GM20000 (cell line): ENCODE data around the gene USP11.
A peak's percentile ranks its signal among the peaks of the same experiment; 100 is the strongest.

Experiments used
- DNase-seq: peaks from one replicate; pipeline ENCODE4 v3.0.0; 2012; ENCODE audit warnings: low spot score
- TF ChIP-seq, protein P1 (sequence below): IDR thresholded peaks from 2 replicates; pipeline ENCODE4 v1.5.1; 2012; ENCODE audit warnings: mild to moderate bottlenecking, control low read depth; ENCODE audit errors: extremely low read depth, missing control alignments

Gene USP11

DNA sequence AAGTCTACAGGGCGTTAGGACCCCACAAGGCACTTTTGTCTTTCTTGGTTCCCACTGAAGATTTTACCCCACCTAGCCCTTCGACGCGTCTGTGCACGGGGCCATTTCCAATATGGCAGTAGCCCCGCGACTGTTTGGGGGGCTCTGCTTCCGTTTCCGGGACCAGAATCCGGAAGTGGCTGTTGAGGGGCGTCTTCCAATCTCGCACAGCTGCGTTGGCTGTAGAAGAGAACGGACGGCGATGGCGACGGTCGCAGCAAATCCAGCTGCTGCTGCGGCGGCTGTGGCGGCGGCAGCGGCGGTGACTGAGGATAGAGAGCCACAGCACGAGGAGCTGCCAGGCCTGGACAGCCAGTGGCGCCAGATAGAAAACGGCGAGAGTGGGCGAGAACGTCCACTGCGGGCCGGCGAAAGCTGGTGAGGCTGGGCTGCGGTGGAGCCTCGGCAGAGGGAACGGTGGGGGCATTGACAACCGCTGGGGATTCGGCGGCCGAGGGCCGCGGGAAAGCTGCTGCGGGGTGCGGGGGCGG, at the start of gene USP11:
TSS of gene USP11 (plus strand) at position 207 of the 530 bp plus-strand sequence. CDS start at position 242, 35 bp downstream.
- DNase-seq = peak; percentile 56
- TF ChIP-seq, protein P1, sequence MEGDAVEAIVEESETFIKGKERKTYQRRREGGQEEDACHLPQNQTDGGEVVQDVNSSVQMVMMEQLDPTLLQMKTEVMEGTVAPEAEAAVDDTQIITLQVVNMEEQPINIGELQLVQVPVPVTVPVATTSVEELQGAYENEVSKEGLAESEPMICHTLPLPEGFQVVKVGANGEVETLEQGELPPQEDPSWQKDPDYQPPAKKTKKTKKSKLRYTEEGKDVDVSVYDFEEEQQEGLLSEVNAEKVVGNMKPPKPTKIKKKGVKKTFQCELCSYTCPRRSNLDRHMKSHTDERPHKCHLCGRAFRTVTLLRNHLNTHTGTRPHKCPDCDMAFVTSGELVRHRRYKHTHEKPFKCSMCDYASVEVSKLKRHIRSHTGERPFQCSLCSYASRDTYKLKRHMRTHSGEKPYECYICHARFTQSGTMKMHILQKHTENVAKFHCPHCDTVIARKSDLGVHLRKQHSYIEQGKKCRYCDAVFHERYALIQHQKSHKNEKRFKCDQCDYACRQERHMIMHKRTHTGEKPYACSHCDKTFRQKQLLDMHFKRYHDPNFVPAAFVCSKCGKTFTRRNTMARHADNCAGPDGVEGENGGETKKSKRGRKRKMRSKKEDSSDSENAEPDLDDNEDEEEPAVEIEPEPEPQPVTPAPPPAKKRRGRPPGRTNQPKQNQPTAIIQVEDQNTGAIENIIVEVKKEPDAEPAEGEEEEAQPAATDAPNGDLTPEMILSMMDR = no peak

DNA sequence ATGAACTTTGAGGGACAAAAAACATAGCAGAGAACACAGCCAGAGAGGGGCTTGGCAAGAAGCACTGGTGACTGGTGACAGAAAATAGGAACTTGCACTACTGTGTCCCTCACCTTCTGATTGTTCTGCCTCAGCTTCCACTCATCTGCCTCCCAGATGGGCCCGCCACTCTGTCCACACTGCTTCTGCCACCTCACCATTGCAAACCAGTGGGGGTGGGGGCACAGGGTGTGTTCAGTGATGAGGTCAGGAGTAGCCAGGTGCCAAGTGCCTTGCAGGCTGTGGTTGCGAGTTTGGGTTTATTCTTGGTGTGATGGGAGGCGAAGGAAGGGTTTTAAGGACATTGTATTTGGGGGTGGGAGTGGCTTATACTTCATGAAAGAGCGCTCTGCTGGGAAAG, 48.3 kb upstream of the USP11 start:
- TF ChIP-seq, protein P1 = no peak
- DNase-seq = no peak

DNA sequence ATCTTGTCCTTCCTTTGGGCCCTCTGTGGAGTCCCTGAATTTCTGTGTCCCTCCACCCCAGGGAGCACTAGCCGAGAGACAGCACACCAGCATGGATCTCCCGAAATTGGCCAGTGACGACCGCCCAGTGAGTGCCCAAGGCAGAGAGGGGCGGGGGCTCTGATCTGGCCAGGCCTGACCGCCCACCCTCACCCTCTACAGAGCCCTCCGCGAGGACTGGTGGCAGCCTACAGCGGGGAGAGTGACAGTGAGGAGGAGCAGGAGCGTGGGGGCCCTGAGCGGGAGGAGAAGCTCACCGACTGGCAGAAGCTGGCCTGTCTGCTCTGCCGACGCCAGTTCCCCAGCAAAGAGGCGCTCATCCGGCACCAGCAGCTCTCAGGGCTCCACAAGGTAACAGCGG, 47.6 kb upstream of the USP11 start:
- no peak for DNase-seq
- TF ChIP-seq, protein P1 = no peak

DNA sequence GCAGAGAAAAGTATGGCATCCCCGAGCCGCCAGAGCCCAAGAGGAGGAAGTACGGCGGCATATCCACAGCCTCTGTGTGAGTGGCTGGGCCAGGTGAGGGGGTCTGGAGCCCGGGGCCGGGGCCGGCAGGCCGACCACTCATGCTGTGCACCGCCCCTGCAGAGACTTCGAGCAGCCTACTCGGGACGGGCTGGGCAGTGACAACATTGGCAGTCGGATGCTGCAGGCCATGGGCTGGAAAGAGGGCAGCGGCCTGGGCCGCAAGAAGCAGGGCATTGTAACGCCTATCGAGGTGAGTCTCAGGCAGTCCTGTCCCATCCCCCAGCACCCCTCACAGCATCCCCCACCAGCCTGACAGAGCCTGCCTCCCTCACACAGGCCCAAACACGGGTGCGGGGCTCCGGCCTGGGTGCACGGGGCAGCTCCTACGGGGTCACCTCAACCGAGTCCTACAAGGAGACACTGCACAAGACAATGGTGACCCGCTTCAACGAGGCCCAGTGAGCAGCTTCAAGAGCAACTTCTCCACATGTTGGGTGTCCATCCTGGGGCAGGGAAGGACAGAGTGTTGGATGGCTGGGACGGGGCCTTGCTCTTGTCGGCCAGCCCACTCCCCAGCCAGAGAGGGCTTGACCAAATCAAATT, 46.6 kb upstream of the USP11 start:
- TF ChIP-seq, protein P1 = no peak

DNA sequence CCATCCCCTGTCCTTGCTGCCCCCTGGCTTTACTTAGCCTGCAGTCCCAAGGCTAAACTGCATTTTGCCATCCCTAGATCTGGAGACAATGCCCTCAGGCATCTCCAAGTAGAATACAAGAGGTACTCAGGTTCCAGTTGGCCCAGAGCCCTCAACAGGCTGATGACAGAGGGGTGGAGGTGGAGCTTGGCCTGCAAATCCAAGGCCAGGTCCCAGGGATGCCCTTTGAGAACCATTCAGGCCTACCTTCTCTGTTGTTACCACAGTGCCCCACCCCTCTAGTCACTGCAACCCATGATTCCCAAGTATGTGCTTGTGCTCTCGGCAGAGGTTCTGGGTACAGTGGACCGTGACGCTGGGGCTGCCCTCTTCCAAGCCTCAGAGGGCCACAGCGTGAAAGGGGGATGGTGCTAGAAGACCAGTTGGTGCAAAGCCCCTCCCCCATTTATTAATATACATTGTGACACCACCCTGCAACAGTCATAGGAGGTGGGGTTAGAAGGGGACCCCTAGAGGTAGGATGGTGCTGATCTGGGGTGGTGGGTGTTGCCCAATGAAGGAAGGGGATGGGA, 45.6 kb upstream of the USP11 start:
- TF ChIP-seq, protein P1 = no peak
- no peak for DNase-seq

More for the DNA sequence above, 46.6 kb upstream of the USP11 start:
- DNase-seq = no peak

DNA sequence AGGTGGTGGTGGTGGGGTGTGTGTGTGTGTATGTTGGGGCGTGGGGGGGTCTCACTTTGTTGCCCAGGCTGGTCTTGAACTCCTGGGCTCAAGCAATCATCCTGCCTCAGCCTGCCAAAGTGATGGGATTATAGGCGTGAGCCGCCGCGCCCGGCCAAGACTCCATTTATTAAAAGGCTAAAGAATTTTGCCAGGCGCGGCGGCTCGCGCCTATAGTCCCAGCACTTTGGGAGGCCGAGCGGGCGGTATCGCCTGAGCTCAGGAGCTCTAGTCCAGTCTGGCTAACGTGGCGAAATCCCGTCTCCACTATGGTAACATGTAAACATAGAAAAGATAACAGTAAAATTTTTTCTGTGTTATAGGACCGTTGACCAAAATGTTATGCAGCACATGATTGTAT, 42.9 kb upstream of the USP11 start:
- TF ChIP-seq, protein P1 = no peak
- no peak for DNase-seq

DNA sequence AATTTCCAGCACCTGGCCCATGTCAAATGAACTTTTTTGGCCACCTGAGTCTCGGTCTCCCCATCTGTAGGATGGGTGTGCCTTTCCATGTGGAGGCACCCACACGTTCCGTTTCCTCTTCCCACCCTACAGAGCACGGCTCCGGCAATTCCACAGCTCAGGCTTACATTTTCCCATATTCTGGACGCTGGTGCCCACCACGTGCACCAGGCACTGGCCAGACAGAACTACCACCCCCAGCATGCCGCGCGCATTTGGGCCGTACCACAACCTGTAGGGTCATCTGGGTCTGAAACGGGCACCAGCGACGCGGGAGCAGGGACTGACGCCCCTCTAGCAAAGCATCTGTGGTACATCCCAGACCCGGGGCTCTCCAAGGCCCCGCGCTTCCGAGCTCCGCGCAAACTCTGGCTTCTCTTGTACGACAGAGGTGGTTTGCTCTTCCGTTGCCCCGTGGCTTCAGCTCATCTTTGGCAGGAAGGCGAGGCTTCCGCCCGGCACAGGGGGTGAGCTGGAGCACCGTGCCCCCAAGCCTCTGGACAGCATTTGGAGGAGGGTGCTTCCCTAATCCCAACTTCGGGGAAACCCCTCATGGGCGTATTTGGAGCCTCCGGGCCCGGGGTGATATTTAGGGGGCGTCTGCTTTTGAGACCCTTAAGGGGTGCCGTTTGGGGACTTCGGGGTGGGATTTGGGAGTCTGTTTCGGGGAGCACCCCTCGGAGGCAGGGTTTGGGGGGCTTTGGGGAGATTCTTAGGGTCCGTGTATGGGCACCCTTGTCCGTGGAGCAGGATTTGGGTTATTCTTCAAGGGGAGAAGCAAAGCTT, 42.2 kb upstream of the USP11 start:
- TF ChIP-seq, protein P1 = no peak
- DNase-seq = peak; percentile 89
